Stimulated activated CD8-positive, alpha-beta memory T cell treated with anti-CD3 and anti-CD28 coated beads, Interleukin-12 subunit alpha, Interleukin-12 subunit beta, amount 100 ng/mL, for 4 hours (primary cell): ENCODE results near the gene GUCA2B.

Experiments used
- DNase-seq: peaks from one replicate; pipeline ENCODE4 v3.0.0-alpha.2; 2020; ENCODE audit warnings: low read depth

GUCA2B gene

DNA sequence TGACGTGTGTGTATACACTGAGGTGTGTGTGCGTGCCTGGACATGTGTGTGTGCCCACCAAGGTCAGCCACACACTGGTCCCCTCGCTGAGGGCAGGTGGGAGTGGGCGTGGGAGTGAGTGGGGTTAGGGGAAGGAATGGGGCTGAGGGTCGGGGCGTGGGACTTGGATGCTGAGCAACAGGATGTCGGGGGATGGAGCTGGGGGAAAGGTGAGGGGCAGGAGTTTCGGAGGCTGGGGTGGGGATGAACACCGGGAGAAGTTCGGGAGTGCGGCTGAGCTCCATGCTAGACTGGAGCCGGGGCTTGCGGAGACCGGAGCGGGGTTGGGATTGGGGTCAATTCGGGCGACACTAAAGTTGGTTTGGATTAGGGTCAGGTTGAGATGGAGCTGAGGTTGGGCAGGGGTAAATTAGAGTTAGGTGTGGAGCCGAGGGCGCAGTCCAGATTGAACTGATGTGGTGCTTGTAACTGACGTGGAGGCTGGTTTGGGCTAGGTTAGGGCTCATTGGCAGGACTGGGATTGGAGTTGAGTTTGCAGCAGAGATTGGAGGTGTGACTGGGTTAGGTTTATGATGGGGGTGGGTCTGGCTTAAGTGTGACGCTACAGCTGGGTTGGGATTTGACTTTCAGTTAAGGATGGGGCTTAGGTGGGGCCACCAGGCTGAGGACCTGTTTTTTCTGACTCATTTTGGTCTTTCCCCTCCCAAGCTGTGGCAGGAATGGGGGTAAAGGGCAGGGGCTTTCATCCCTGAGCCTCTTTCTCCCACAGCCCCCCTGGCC, 14.6 kb downstream of the GUCA2B start:
- no peak for DNase-seq

DNA sequence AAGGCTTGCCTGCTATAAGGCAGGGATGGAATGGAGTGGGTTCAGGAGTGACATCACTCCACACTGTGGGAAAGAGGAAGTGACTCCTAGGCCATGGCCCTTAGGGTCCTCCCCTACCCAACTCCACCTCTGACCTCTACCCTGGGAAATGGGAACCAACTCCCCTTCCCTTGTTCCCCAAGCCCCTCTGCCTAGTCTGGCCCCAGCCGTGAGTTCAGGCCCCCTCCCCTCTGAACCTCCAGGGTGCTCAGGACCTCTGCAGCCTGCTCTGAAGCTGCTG, 15.1 kb downstream of the GUCA2B start:
- no peak for DNase-seq

GRCh38 chr1:42168763-42169162, 15.6 kb downstream of the GUCA2B start:
- no peak for DNase-seq

- DNase-seq = no peak
Measured at GRCh38 chr1:42170779-42171621, 17.8 kb downstream of the GUCA2B start.

- DNase-seq = no peak
Measured at GRCh38 chr1:42171679-42172266, 18.6 kb downstream of the GUCA2B start.

GRCh38 chr1:42172381-42173133, 19.3 kb downstream of the GUCA2B start:
- no peak for DNase-seq

- DNase-seq = peak; percentile 47
Measured at GRCh38 chr1:42173155-42173933, 20.1 kb downstream of the GUCA2B start.

- no peak for DNase-seq
Measured at GRCh38 chr1:42173961-42174735, 20.9 kb downstream of the GUCA2B start.

DNA sequence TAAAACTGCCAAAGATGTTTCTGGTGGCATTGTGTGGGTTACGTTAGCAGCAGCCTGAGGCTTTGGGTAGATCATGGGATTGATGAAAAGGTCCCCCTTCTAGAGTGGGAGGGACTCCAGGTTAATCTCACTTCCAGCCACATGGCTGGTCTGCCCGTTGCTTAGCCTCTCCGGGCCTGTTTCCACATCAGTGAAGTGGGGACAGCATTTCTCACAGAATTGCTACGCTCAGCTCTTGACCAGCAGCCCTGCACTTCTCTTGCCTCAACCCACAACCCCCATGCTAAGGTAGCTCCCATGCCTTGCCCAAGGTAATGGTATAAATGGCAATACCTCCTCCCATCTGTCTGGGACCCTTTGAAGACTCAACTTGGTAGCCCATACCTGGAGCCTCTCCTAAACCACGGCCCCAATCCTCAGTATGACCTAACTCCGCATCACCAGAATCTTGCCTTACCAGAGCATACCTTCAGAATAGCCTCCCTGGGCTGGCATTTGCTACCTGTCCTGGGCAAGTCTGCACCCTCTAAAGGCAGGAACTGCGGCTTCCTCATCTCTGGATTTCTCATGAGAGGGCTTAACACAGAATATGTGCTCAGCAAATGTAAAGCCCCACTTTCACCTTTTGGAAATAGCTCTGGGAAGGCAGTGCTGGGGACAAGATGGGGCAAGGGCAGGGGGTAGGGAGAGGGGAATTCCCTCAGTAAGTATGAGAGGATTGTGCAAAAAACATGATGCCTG, 22.3 kb downstream of the GUCA2B start:
- no peak for DNase-seq

DNA sequence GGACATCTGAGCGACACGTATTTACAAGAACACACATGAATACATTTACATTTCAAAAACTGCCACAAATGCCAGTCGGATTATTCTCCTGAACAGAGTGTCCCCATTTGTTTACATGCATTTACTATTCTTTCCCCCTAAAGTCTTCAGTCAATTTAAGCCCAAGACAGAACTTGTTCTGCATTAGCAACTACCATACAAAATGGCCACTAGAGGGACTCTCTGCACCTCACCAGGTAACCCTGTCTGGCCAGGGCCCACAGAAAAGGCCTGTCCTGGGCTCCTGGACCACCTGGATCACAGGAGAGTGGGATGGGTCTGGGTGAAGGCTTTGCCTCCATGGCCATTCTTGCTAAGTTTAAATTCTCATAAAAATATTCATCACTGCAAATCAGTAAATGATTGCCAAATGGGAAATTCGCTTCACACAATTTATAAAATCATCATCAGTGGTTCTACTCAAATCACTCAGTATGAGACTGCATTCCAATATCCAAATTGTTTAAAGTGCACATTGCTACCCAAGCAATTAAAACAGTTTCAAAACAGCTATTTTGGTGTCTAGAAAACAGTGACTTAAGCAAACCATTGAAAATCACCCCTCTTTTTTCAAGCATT, 23.8 kb downstream of the GUCA2B start:
- DNase-seq = no peak

DNA sequence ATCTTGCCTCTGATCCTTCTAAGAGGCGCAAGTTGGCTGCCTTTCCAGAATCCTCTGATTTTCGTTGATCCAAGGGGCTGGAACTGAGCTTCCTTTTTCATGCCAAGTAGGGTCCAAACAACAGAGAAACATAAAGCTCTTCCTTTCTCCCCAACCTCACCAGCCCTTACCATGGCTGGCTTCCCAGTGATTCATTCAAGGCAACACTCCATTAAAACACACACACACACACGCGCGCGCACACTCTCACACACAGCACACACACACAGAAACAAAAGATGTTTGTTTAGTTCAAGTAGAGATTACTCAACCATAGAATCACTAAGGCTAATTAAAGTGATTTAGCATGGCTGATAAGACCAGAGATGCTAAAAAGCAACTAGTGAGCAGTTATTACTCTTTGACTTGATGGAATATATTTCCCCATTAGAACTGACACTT, 24.4 kb downstream of the GUCA2B start:
- no peak for DNase-seq

GRCh38 chr1:42178249-42178648, 25.0 kb downstream of the GUCA2B start:
- DNase-seq = no peak

DNA sequence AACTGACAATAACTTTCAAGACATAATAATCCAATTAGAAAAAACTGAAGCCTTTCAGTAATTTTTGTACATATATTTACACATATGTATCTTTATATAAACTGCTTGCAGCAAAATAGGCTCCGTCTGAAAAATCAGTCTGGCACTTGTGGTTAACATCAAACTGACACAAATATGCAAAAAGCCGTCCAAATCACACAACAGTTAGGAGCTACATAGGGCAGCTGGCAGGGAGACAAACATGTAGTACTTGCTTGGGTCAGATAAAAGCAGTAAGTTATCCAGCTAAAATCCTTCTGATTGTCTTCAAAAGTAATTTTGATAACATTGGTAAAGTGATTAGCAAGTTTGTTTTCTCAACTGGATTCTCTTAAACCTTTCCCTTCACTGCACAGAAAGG, 26.1 kb downstream of the GUCA2B start:
- no peak for DNase-seq

DNA sequence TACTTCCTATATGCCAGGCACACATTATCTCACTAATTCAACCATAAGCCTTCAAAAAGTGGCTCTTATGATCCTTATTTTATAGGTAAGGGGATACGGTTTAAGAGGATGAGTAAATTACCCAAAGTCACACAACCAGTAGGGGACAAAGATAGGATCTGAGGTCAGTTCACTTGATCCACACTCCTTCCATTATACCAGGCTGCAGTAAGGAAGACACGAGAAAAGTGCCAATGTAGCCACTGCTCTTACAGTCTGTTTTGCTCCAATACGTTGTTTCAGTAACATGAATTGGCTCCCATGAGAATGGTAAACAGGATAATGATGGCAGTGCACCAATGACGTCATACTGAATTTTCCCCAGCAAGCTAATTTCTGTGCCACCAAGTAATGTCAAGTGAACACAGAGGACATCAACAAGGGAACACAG, 26.7 kb downstream of the GUCA2B start:
- no peak for DNase-seq

GRCh38 chr1:42181687-42182086, 28.5 kb downstream of the GUCA2B start:
- DNase-seq = no peak

GRCh38 chr1:42183210-42183956, 30.2 kb downstream of the GUCA2B start:
- no peak for DNase-seq

DNA sequence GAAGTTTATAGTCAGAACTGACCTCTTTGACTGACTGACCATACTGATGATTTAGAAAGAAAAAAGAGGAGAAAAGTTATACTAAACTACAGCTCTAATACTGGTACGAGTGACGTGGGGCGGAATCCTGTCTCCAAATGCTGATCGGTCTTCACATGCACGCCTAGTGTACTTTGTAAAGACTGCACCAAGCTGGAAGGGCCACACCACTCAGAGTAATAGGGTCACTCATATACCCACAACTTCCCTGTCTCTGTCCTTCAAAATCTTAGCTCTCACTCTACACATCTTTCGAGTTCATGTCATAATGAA, 30.7 kb downstream of the GUCA2B start:
- no peak for DNase-seq

DNA sequence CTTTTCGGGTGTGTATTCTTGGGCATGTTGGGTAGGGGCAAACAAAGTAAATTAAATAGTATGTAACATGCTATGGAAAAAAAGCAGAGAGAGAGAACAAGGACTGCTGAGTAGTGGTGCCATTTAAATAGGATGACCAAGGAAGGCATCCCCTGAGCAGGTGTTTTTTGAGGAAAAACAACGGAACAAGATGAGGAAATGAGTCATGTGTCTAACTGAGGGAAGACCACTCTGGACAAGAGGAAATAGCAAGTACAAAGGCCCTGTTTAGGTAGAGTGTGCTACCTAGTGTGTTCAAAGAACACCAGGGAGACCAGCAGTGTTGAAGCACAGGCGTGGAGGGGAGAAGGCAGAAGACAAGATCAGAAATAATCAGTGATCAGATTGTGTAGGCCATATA, 31.4 kb downstream of the GUCA2B start:
- no peak for DNase-seq

DNA sequence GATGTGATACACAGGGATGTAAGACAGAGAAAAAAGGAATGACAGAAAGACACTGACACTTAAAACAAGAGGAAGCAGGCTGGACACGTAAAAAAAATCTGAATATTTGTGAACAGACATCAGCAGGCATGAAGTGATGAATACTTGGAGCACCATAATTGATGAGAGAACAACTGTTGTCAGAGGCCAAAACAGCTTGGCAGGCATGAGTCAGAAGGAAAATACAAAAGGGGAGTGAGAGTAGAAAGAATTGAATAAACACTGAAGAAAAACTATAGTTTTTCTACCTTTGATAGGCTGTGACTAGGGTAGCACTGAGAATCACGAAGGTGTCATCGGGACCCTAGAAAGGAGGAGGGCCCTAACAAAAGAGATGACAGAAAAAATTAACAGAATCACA, 32.9 kb downstream of the GUCA2B start:
- no peak for DNase-seq
